OCI-LY1 (cell line): ENCODE measurements around the gene MAPT.

Experiments
- H2AFZ ChIP-seq: fragments of 200-600 bp; sonication (generic), shearing (Covaris generic); 2 replicates; pipeline ENCODE4 v1.6.0; 2014; ENCODE audit warnings: antibody characterized with exemption, mild to moderate bottlenecking, low read length
- H3F3A ChIP-seq: fragments of 200-600 bp; sonication (generic), shearing (Covaris generic); 2 replicates; pipeline ENCODE4 v1.6.0; 2014; ENCODE audit warnings: mild to moderate bottlenecking, antibody characterized with exemption, low read length, moderate library complexity; ENCODE audit not compliant: insufficient read depth
- H3K27ac ChIP-seq: fragments of 200-600 bp; sonication (generic); 2 replicates; pipeline ENCODE4 v1.5.1; 2014; ENCODE audit warnings: low read length, mixed run types, mild to moderate bottlenecking, low read depth; ENCODE audit not compliant: poor library complexity, severe bottlenecking
- H3K27me3 ChIP-seq: fragments of 200-600 bp; sonication (generic); 2 replicates; pipeline ENCODE4 v1.6.0; 2014; ENCODE audit warnings: antibody characterized with exemption, mild to moderate bottlenecking, low read length, moderate library complexity; ENCODE audit not compliant: insufficient read depth
- H3K36me3 ChIP-seq: fragments of 200-600 bp; sonication (generic); 2 replicates; pipeline ENCODE4 v1.6.1; 2014; ENCODE audit warnings: mild to moderate bottlenecking, antibody characterized with exemption, low read length, moderate library complexity, mixed read lengths; ENCODE audit not compliant: insufficient read depth
- H3K4me1 ChIP-seq: fragments of 200-600 bp; sonication (generic); 2 replicates; pipeline ENCODE4 v1.5.1; 2014; ENCODE audit warnings: mild to moderate bottlenecking, low read length, moderate library complexity; ENCODE audit not compliant: insufficient read depth, severe bottlenecking
- H3K4me2 ChIP-seq: fragments of 200-600 bp; sonication (generic), shearing (Covaris generic); 2 replicates; pipeline ENCODE4 v1.6.1; 2014; ENCODE audit warnings: low read length
- H3K4me3 ChIP-seq: fragments of 200-600 bp; sonication (generic); 2 replicates; pipeline ENCODE4 v1.5.1; 2014; ENCODE audit warnings: low read length, low read depth, mild to moderate bottlenecking, mixed read lengths; ENCODE audit not compliant: poor library complexity, severe bottlenecking
- H3K79me2 ChIP-seq: fragments of 200-600 bp; shearing (Covaris generic); 2 replicates; pipeline ENCODE4 v1.6.1; 2016; ENCODE audit warnings: mixed run types, low read length, mixed read lengths; ENCODE audit not compliant: insufficient read depth
- H3K9ac ChIP-seq: fragments of 200-600 bp; sonication (generic), shearing (Covaris generic); 2 replicates; pipeline ENCODE4 v1.6.1; 2014; ENCODE audit warnings: mild to moderate bottlenecking, low read length, mixed read lengths
- H3K9me2 ChIP-seq: fragments of 200-600 bp; sonication (generic), shearing (Covaris generic); 2 replicates; pipeline ENCODE4 v1.6.1; 2014; ENCODE audit warnings: low read depth, mild to moderate bottlenecking, low read length, mixed read lengths
- H3K9me3 ChIP-seq: fragments of 200-600 bp; shearing (Covaris generic); 2 replicates; pipeline ENCODE4 v1.6.1; 2014; ENCODE audit warnings: low read length, mixed read lengths
- H4K20me1 ChIP-seq: fragments of 200-600 bp; sonication (generic), shearing (Covaris generic); 2 replicates; pipeline ENCODE4 v1.6.0; 2016; ENCODE audit warnings: mild to moderate bottlenecking, low read length; ENCODE audit not compliant: insufficient read depth
- CTCF ChIP-seq: fragments of 200-600 bp; sonication (generic), shearing (Covaris generic); IDR thresholded peaks from 2 replicates; pipeline ENCODE4 v1.5.1; 2017; ENCODE audit warnings: mild to moderate bottlenecking, antibody characterized with exemption, low read length, moderate library complexity, mixed read lengths
- EZH2 ChIP-seq: fragments of 200-600 bp; sonication (generic), shearing (Covaris generic); IDR thresholded peaks from 2 replicates; pipeline ENCODE4 v1.8.0; 2017; ENCODE audit warnings: borderline replicate concordance, mixed run types, mild to moderate bottlenecking, antibody characterized with exemption, low read length, moderate library complexity, mixed read lengths

MAPT gene

GRCh38 chr17:45993962-45994627, 99.7 kb downstream of the MAPT start:
- H3K9ac ChIP-seq, result no peak overlapping the region
- H3K9me2 ChIP-seq, result no peaks in the 10 kb centered on the region
- H4K20me1 ChIP-seq, result no peaks in the 10 kb centered on the region
- no peaks in the 10 kb centered on the region for H3K79me2 ChIP-seq
- no peaks in the 10 kb centered on the region for H3F3A ChIP-seq
- no peak overlapping the region for H3K4me3 ChIP-seq
- no peak overlapping the region for H3K4me2 ChIP-seq
- no peak overlapping the region for H3K27ac ChIP-seq
- peaks cover 6% of the 10 kb centered on the region; the same call in 1 of the 2 replicates for H3K27me3 ChIP-seq
- H2AFZ ChIP-seq, result no peak overlapping the region
- no peaks in the 10 kb centered on the region for H3K4me1 ChIP-seq
- TF ChIP-seq EZH2 (no peak), CTCF (no peak)
- H3K9me3 ChIP-seq, result no peaks in the 10 kb centered on the region
- H3K36me3 ChIP-seq, result no peaks in the 10 kb centered on the region

GRCh38 chr17:45994987-45995386, 100.6 kb downstream of the MAPT start:
- Histone ChIP-seq H4K20me1 (no peaks in the 10 kb centered on the region), H3K4me1 (no peaks in the 10 kb centered on the region), H3K79me2 (no peaks in the 10 kb centered on the region), H3K9ac (no peak overlapping the region), H3K9me2 (no peaks in the 10 kb centered on the region), H2AFZ (no peak overlapping the region), H3K9me3 (no peaks in the 10 kb centered on the region), H3F3A (no peaks in the 10 kb centered on the region), H3K4me2 (no peak overlapping the region), H3K36me3 (no peaks in the 10 kb centered on the region), H3K27me3 (peaks cover 6% of the 10 kb centered on the region; the same call in 1 of the 2 replicates), H3K27ac (no peak overlapping the region), H3K4me3 (no peak overlapping the region)
- no peak for TF ChIP-seq EZH2
- TF ChIP-seq CTCF, result no peak

- no peaks in the 10 kb centered on the region for H3K79me2 ChIP-seq
- H3K4me3 ChIP-seq, result no peak overlapping the region
- no peaks in the 10 kb centered on the region for H3K36me3 ChIP-seq
- H3K9me2 ChIP-seq, result no peaks in the 10 kb centered on the region
- H3F3A ChIP-seq, result no peaks in the 10 kb centered on the region
- peaks cover 6% of the 10 kb centered on the region; the same call in 1 of the 2 replicates for H3K27me3 ChIP-seq
- H3K9ac ChIP-seq, result no peak overlapping the region
- H3K4me2 ChIP-seq, result no peak overlapping the region
- no peaks in the 10 kb centered on the region for H4K20me1 ChIP-seq
- H3K9me3 ChIP-seq, result no peaks in the 10 kb centered on the region
- no peaks in the 10 kb centered on the region for H3K4me1 ChIP-seq
- H3K27ac ChIP-seq, result no peak overlapping the region
- TF ChIP-seq CTCF (no peak), EZH2 (no peak)
- H2AFZ ChIP-seq, result no peak overlapping the region
Observed at GRCh38 chr17:45995627-45996270, 101.4 kb downstream of the MAPT start.
